Stomach (tissue), 4 donors: ENCODE data around the gene CXorf38.

ENCODE experiments used
- POLR2A ChIP-seq, 4 donors: fragments of 450-650 bp; IDR thresholded peaks; one replicate each; pipeline ENCODE4 v1.6.1; 2016; ENCODE audit warnings: antibody characterized with exemption in 4 of 4, control low read depth in 2 of 4, mild to moderate bottlenecking in 1 of 4, moderate library complexity in 1 of 4
- POLR2AphosphoS5 ChIP-seq, 3 donors: sonication (generic); formaldehyde crosslinking; IDR thresholded peaks; one replicate each; pipeline ENCODE4 v1.6.1; 2016; ENCODE audit warnings: antibody characterized with exemption in 3 of 3
- TF ChIP-seq, protein P1 (sequence below), 7 experiments: fragments of 450-650 bp in 4 of 7; fragments of 200-600 bp in 3 of 7; sonication (generic) in 3 of 7; IDR thresholded peaks; one replicate each; pipeline ENCODE4 v1.5.1; 2016 to 2019; ENCODE audit warnings: antibody characterized with exemption in 7 of 7, control low read depth in 2 of 7, mild to moderate bottlenecking in 1 of 7

DNA sequence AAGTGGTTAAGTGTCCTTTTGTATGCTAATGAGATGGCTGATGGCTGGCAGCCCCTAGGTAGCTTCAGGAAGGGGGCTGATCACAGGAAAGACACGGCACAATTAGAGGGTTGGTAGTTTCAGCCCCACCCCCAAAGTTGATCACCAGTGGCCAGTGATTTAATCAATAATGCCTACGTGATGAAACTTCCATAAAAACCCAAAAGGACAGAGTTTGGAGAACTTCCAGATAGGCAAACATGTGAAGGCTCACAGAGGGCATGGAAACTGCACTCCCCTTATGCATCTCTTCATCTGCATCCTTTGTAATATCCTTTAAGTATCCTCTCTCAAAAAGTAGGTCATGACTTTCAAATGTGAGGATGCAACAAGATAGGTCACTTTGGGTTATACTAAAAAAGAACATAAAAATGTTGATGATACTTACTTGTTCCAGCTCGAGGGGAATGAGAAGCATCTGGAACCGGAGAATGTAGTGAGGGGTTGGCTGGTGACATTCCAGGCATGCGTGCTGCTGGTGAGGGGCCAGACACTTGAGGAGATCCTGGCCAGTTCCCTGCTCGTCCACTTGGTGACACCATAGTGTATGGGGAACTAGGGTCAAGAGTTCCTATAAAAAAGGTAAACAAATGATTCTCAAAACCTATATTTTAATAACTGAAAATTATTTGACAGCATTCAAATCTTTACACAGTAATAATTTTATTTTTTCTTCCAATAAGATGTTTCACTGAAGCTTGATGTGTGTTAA lies 16.7 kb upstream of the CXorf38 start:
- TF ChIP-seq, protein P1, sequence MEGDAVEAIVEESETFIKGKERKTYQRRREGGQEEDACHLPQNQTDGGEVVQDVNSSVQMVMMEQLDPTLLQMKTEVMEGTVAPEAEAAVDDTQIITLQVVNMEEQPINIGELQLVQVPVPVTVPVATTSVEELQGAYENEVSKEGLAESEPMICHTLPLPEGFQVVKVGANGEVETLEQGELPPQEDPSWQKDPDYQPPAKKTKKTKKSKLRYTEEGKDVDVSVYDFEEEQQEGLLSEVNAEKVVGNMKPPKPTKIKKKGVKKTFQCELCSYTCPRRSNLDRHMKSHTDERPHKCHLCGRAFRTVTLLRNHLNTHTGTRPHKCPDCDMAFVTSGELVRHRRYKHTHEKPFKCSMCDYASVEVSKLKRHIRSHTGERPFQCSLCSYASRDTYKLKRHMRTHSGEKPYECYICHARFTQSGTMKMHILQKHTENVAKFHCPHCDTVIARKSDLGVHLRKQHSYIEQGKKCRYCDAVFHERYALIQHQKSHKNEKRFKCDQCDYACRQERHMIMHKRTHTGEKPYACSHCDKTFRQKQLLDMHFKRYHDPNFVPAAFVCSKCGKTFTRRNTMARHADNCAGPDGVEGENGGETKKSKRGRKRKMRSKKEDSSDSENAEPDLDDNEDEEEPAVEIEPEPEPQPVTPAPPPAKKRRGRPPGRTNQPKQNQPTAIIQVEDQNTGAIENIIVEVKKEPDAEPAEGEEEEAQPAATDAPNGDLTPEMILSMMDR (IDR thresholded peaks at IDR 0.05): peak in 1 of 7 experiments; percentile 12
- TF ChIP-seq POLR2A (IDR thresholded peaks at IDR 0.05) (no peak), POLR2AphosphoS5 (IDR thresholded peaks at IDR 0.05) (no peak)
